Measurements from ENCODE around the gene SLC4A11.

SLC4A11 gene

DNA sequence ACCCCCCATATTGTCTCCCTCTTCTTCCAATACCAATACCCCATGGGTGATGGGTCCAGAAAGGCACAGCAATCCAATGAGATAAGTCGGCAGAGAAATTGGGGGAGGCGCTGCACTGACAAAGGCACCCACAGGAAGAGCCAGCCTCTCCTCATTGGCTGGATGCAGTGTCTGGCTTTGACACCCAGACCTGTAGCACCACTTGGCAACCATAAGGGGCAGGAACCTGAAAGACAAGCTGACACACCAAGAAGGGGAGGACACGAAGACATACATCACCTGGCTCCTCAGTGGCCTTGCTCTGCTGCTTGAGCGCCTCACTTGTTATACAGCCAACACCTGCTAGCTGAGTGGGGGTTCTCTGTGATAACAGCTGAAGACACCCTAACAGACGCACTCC is 19.4 kb upstream of the SLC4A11 start:
- DNase-seq (ENCODE audit: low spot score): no peak
- no peaks in the 10 kb centered on the region for H3K9me3 Mint-ChIP-seq
- no peak overlapping the region for H3K4me3 Mint-ChIP-seq
- no peak overlapping the region for H3K27ac Mint-ChIP-seq
- H3K36me3 Mint-ChIP-seq (ENCODE audit: low read depth): peaks cover 5% of the 10 kb centered on the region
- no peaks in the 10 kb centered on the region for H3K27me3 Mint-ChIP-seq (ENCODE audit: low read depth)
- no peaks in the 10 kb centered on the region for H3K4me1 Mint-ChIP-seq (ENCODE audit: low read depth)

GRCh38 chr20:3255728-3256127 is 16.7 kb upstream of the SLC4A11 start:
- no peaks in the 10 kb centered on the region for H3K27me3 Mint-ChIP-seq (ENCODE audit: low read depth)
- no peak for DNase-seq (ENCODE audit: low spot score)
- no peaks in the 10 kb centered on the region for H3K9me3 Mint-ChIP-seq
- no peak overlapping the region for H3K27ac Mint-ChIP-seq
- H3K36me3 Mint-ChIP-seq (ENCODE audit: low read depth): no peaks in the 10 kb centered on the region
- H3K4me1 Mint-ChIP-seq (ENCODE audit: low read depth): no peaks in the 10 kb centered on the region
- H3K4me3 Mint-ChIP-seq: no peak overlapping the region

DNA sequence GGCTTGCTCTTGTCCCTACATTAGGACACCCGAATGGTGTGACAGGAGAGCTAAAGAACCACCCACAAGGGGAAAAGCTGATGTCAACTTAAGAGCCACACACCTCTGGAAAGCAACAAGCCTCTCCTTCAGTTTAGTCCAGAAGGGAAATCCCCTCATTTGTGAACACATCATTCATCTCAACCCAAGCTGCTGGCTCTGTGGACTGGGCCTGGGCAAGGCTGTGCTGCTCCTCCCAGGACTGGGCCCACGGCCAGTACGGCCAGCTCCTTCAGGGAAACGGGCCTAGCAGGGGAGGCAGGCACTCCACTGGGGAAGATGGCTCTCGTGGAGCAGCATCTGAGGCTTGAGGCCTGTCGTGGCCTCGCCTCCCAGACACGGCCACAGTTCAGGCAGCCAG is 12.8 kb upstream of the SLC4A11 start:
- Mint-ChIP-seq H3K4me1 (ENCODE audit: low read depth) (peaks cover 2% of the 10 kb centered on the region), H3K36me3 (ENCODE audit: low read depth) (no peaks in the 10 kb centered on the region), H3K4me3 (no peak overlapping the region), H3K27me3 (ENCODE audit: low read depth) (peaks cover 20% of the 10 kb centered on the region), H3K9me3 (no peaks in the 10 kb centered on the region), H3K27ac (no peak overlapping the region)
- DNase-seq (ENCODE audit: low spot score): no peak

- Mint-ChIP-seq H3K4me1 (ENCODE audit: low read depth) (peaks cover 2% of the 10 kb centered on the region), H3K4me3 (no peak overlapping the region), H3K27me3 (ENCODE audit: low read depth) (peaks cover 25% of the 10 kb centered on the region), H3K9me3 (no peaks in the 10 kb centered on the region), H3K36me3 (ENCODE audit: low read depth) (no peaks in the 10 kb centered on the region), H3K27ac (no peak overlapping the region)
- no peak for DNase-seq (ENCODE audit: low spot score)
Measured at GRCh38 chr20:3250091-3250504, 11.1 kb upstream of the SLC4A11 start.

GRCh38 chr20:3248993-3249347 is 10.0 kb upstream of the SLC4A11 start:
- Mint-ChIP-seq H3K27ac (no peak overlapping the region), H3K4me1 (ENCODE audit: low read depth) (peaks cover 2% of the 10 kb centered on the region), H3K36me3 (ENCODE audit: low read depth) (no peaks in the 10 kb centered on the region), H3K9me3 (no peaks in the 10 kb centered on the region), H3K27me3 (ENCODE audit: low read depth) (peaks cover 25% of the 10 kb centered on the region), H3K4me3 (peak overlapping the region; percentile 7)
- DNase-seq (ENCODE audit: low spot score): no peak

- Mint-ChIP-seq H3K4me3 (peak overlapping the region; percentile 51), H3K27me3 (ENCODE audit: low read depth) (peaks cover 25% of the 10 kb centered on the region), H3K9me3 (no peaks in the 10 kb centered on the region), H3K27ac (no peak overlapping the region), H3K36me3 (ENCODE audit: low read depth) (no peaks in the 10 kb centered on the region), H3K4me1 (ENCODE audit: low read depth) (peaks cover 2% of the 10 kb centered on the region)
- DNase-seq (ENCODE audit: low spot score): peak; percentile 17
Measured at GRCh38 chr20:3248167-3248992, 9.4 kb upstream of the SLC4A11 start.

DNA sequence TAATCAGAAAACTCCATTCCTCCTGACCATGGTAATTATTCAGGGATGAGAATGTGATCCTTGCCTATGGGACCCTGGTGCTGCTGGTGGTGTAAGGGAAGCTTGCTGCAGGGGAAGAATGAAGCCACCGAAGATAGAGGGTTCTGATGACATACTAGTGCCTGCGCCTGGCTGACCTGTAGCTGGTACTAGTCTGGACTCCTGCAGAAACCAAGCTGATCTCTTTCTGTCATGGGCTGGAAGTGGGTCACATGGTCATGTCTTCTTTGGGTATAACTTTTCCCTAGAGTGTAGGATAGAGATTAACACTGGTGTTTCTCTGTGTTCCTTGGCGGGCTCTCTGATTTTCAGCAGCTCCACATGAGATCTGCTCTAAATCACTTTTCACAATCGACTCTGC is 8.6 kb upstream of the SLC4A11 start:
- DNase-seq (ENCODE audit: low spot score): no peak
- H3K4me1 Mint-ChIP-seq (ENCODE audit: low read depth): peaks cover 2% of the 10 kb centered on the region
- no peaks in the 10 kb centered on the region for H3K36me3 Mint-ChIP-seq (ENCODE audit: low read depth)
- H3K27ac Mint-ChIP-seq: no peak overlapping the region
- H3K27me3 Mint-ChIP-seq (ENCODE audit: low read depth): peaks cover 25% of the 10 kb centered on the region
- H3K9me3 Mint-ChIP-seq: no peaks in the 10 kb centered on the region
- no peak overlapping the region for H3K4me3 Mint-ChIP-seq

GRCh38 chr20:3246682-3247081 is 7.7 kb upstream of the SLC4A11 start:
- Mint-ChIP-seq H3K36me3 (ENCODE audit: low read depth) (no peaks in the 10 kb centered on the region), H3K27ac (no peak overlapping the region), H3K27me3 (ENCODE audit: low read depth) (peaks cover 32% of the 10 kb centered on the region), H3K4me3 (no peak overlapping the region), H3K9me3 (no peaks in the 10 kb centered on the region), H3K4me1 (ENCODE audit: low read depth) (peaks cover 2% of the 10 kb centered on the region)
- DNase-seq (ENCODE audit: low spot score): no peak

GRCh38 chr20:3245711-3246110 is 6.7 kb upstream of the SLC4A11 start:
- Mint-ChIP-seq H3K27ac (no peak overlapping the region), H3K9me3 (no peaks in the 10 kb centered on the region), H3K4me1 (ENCODE audit: low read depth) (peaks cover 2% of the 10 kb centered on the region), H3K36me3 (ENCODE audit: low read depth) (no peaks in the 10 kb centered on the region), H3K27me3 (ENCODE audit: low read depth) (peaks cover 42% of the 10 kb centered on the region), H3K4me3 (no peak overlapping the region)
- DNase-seq (ENCODE audit: low spot score): no peak

- Mint-ChIP-seq H3K9me3 (no peaks in the 10 kb centered on the region), H3K27ac (no peak overlapping the region), H3K27me3 (ENCODE audit: low read depth) (peaks cover 43% of the 10 kb centered on the region), H3K4me3 (no peak overlapping the region), H3K36me3 (ENCODE audit: low read depth) (no peaks in the 10 kb centered on the region), H3K4me1 (ENCODE audit: low read depth) (peaks cover 3% of the 10 kb centered on the region)
- no peak for DNase-seq (ENCODE audit: low spot score)
Measured at GRCh38 chr20:3245156-3245555, 6.2 kb upstream of the SLC4A11 start.

GRCh38 chr20:3244613-3245012 is 5.6 kb upstream of the SLC4A11 start:
- H3K36me3 Mint-ChIP-seq (ENCODE audit: low read depth): no peaks in the 10 kb centered on the region
- no peak overlapping the region for H3K4me3 Mint-ChIP-seq
- peaks cover 44% of the 10 kb centered on the region for H3K27me3 Mint-ChIP-seq (ENCODE audit: low read depth)
- H3K9me3 Mint-ChIP-seq: no peaks in the 10 kb centered on the region
- H3K27ac Mint-ChIP-seq: no peak overlapping the region
- peaks cover 9% of the 10 kb centered on the region for H3K4me1 Mint-ChIP-seq (ENCODE audit: low read depth)
- no peak for DNase-seq (ENCODE audit: low spot score)

DNA sequence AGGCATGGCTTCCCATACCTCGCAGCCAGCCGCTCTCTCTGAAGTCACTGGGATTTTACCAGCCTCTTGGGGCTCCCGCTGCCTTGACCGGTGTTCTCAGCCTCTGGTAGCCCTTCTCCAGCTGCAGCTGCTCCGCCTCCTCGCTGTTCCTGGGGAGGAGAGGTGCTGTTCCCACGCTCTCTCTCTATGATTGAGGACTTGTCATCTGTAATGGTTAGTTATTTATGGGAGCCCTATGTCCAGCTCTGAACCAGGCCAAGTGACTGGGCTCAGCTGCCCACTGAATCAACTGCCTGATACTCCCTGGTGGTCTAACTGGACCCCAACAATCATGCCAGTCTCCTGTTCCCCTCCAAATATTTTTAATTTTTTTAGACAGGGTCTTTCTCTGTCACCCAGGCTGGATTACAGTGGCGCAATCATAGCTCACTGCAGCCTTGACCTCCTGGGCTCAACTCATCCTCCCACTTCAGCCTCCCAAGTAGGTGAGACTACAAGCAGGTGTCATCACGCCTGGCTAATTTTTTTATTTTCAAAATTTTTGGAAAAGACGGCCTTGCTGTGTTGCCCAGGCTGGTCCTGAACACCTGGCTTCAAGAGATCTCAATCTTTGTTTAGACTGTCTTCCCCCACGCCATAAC is 4.8 kb upstream of the SLC4A11 start:
- H3K27ac Mint-ChIP-seq: no peak overlapping the region
- DNase-seq (ENCODE audit: low spot score): no peak
- H3K27me3 Mint-ChIP-seq (ENCODE audit: low read depth): peaks cover 45% of the 10 kb centered on the region
- no peaks in the 10 kb centered on the region for H3K9me3 Mint-ChIP-seq
- H3K4me1 Mint-ChIP-seq (ENCODE audit: low read depth): peaks cover 11% of the 10 kb centered on the region
- no peak overlapping the region for H3K4me3 Mint-ChIP-seq
- no peaks in the 10 kb centered on the region for H3K36me3 Mint-ChIP-seq (ENCODE audit: low read depth)

DNA sequence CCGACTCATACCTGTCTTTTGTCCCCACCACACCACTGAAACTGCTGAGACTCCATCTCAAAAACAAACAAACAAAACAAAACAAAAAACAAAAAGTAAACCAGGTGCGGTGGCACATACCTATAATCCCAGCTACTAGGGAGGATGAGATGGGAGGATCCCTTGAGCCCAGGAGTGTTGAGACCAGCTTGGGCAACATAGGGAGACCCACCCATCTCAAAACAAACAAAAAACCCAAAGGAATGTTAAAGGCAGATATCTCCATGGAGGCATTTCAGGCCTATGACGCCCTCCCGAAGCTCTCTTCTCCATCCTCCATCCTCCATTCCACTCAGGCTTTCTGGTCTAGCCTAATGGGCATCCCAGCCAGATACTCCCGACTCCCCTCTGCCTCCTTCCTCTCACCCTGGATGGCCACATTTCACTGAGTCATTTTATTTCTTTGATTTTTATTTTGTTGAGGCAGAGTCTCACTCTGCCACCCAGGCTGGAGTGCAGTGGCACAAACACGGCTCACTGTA is 3.2 kb upstream of the SLC4A11 start:
- H3K4me3 Mint-ChIP-seq: no peak overlapping the region
- H3K27me3 Mint-ChIP-seq (ENCODE audit: low read depth): peaks cover 46% of the 10 kb centered on the region
- peaks cover 8% of the 10 kb centered on the region for H3K4me1 Mint-ChIP-seq (ENCODE audit: low read depth)

GRCh38 chr20:3240776-3241363 is 1.9 kb upstream of the SLC4A11 start:
- H3K4me3 Mint-ChIP-seq: peak overlapping the region; percentile 45
- peaks cover 8% of the 10 kb centered on the region for H3K4me1 Mint-ChIP-seq (ENCODE audit: low read depth)
- no peak for DNase-seq (ENCODE audit: low spot score)
- H3K36me3 Mint-ChIP-seq (ENCODE audit: low read depth): no peaks in the 10 kb centered on the region
- H3K27me3 Mint-ChIP-seq (ENCODE audit: low read depth): peaks cover 55% of the 10 kb centered on the region
- H3K9me3 Mint-ChIP-seq: no peaks in the 10 kb centered on the region
- H3K27ac Mint-ChIP-seq: no peak overlapping the region

More for the DNA sequence above, 3.2 kb upstream of the SLC4A11 start:
- DNase-seq (ENCODE audit: low spot score): no peak
- no peaks in the 10 kb centered on the region for H3K36me3 Mint-ChIP-seq (ENCODE audit: low read depth)
- H3K27ac Mint-ChIP-seq: no peak overlapping the region
- no peaks in the 10 kb centered on the region for H3K9me3 Mint-ChIP-seq
